ENCODE results near the gene LRRC31.

GRCh38 chr3:169790219-169790618, 79.5 kb downstream of the LRRC31 start:
- TF ChIP-seq CTCF (conservative IDR thresholded peaks at IDR 0.05 in 1 of 2, IDR thresholded peaks at IDR 0.05 in 1 of 2; ENCODE audit: extremely low read depth in 1 of 2, insufficient read depth in 1 of 2, low read depth in 1 of 2, low read length in 2 of 2) (no peak), EZH2 (IDR thresholded peaks at IDR 0.05; ENCODE audit: borderline replicate concordance, low read length) (no peak)
